IMR-90 (cell line): Measurements from ENCODE around the gene HRH2. TPM values are rescaled to one million over a fixed set of nuclear protein-coding genes. Genes with fewer than 3 reads are reported as not detected.

ENCODE experiments used
- ATAC-seq: fragments of 200-7000 bp; cut with Tn5 transposase; 2 replicates; pipeline ENCODE4 v1.9.1; 2020; ENCODE audit warnings: low read depth, mild to moderate bottlenecking, moderate library complexity
- BruUV-seq: library from RNA; stranded (reverse); fragments of 400-500 nt; replicated peaks from 2 replicates; lab custom pipeline; 2021; lab: Mats Ljungman, UMichigan
- CTCF ChIA-PET: fragments of 300-600 bp; formaldehyde crosslinking; extraction: SDS; loops from one replicate; lab custom pipeline; 2021; ENCODE audit warnings: antibody characterized with exemption; lab: Yijun Ruan, JAX
- POLR2A ChIA-PET: fragments of 300-600 bp; sonication (Branson Sonifier 250); formaldehyde crosslinking; loops from one replicate; lab custom pipeline; 2022; ENCODE audit warnings: antibody characterized with exemption; ENCODE audit not compliant: unreplicated experiment; lab: Charles Lee
- DNase-seq: peaks from one replicate; pipeline ENCODE4 v3.0.0; 2013
- H2AFZ ChIP-seq: replicated peaks from 2 replicates; pipeline ENCODE3; 2013; ENCODE audit warnings: low read length, mild to moderate bottlenecking; ENCODE audit not compliant: poor library complexity
- H2AK5ac ChIP-seq: 2 replicates; pipeline ENCODE4 v1.6.1; 2013; ENCODE audit warnings: low read depth, low read length, inconsistent platforms
- H2AK9ac ChIP-seq: replicated peaks from 2 replicates; pipeline ENCODE3; 2013; ENCODE audit warnings: mild to moderate bottlenecking, low read depth, low read length, moderate library complexity; ENCODE audit not compliant: poor library complexity
- H2BK120ac ChIP-seq: 2 replicates; pipeline ENCODE4 v1.6.1; 2013; ENCODE audit warnings: low read depth, low read length, inconsistent platforms
- H2BK15ac ChIP-seq: 3 replicates; pipeline ENCODE4 v1.6.1; 2013; ENCODE audit warnings: low read depth, low read length, inconsistent platforms
- H2BK20ac ChIP-seq: 2 replicates; pipeline ENCODE4 v1.6.1; 2013; ENCODE audit warnings: low read depth, mild to moderate bottlenecking, inconsistent platforms, low read length, moderate library complexity
- H2BK5ac ChIP-seq: 2 replicates; pipeline ENCODE4 v1.6.1; 2013; ENCODE audit warnings: mild to moderate bottlenecking, low read depth, low read length, inconsistent platforms; ENCODE audit not compliant: poor library complexity, severe bottlenecking
- H3K14ac ChIP-seq: replicated peaks from 2 replicates; pipeline ENCODE4 v1.6.1; 2013; ENCODE audit warnings: low read depth, low read length, inconsistent platforms
- H3K18ac ChIP-seq: 2 replicates; pipeline ENCODE4 v1.6.1; 2013; ENCODE audit warnings: low read depth, low read length, control low read depth
- H3K23ac ChIP-seq: 2 replicates; pipeline ENCODE4 v1.6.1; 2013; ENCODE audit warnings: low read depth, low read length, inconsistent platforms
- H3K27ac ChIP-seq: 2 replicates; pipeline ENCODE4 v1.5.1; 2013; ENCODE audit warnings: mild to moderate bottlenecking, control low read depth, low read length; ENCODE audit not compliant: insufficient read depth
- H3K27me3 ChIP-seq: 2 replicates; pipeline ENCODE4 v1.6.1; 2013; ENCODE audit warnings: low read length; ENCODE audit not compliant: control insufficient read depth, insufficient read depth
- H3K36me3 ChIP-seq: 2 replicates; pipeline ENCODE4 v1.6.1; 2013; ENCODE audit warnings: low read length, mixed read lengths; ENCODE audit not compliant: control insufficient read depth, insufficient read depth
- H3K4ac ChIP-seq: 2 replicates; pipeline ENCODE4 v1.6.1; 2013; ENCODE audit warnings: low read depth, low read length, inconsistent platforms
- H3K4me1 ChIP-seq: 2 replicates; pipeline ENCODE4 v1.6.1; 2013; ENCODE audit warnings: low read length, mixed read lengths; ENCODE audit not compliant: control insufficient read depth, insufficient read depth
- H3K4me2 ChIP-seq: 2 replicates; pipeline ENCODE4 v1.6.1; 2013; ENCODE audit warnings: low read depth, mild to moderate bottlenecking, control low read depth, low read length, moderate library complexity
- H3K4me3 ChIP-seq: 2 replicates; pipeline ENCODE4 v1.5.1; 2013; ENCODE audit warnings: low read depth, mild to moderate bottlenecking, control low read depth, low read length, moderate library complexity; ENCODE audit not compliant: insufficient read depth
- H3K56ac ChIP-seq: 2 replicates; pipeline ENCODE4 v1.6.1; 2013; ENCODE audit warnings: low read length, inconsistent platforms; ENCODE audit not compliant: insufficient read depth; ENCODE audit errors: extremely low read depth
- H3K79me1 ChIP-seq, 2 experiments: 2 replicates each; pipeline ENCODE4 v1.6.1; 2013; ENCODE audit warnings: low read length in 2 of 2, inconsistent platforms in 1 of 2, low read depth in 1 of 2
- H3K9ac ChIP-seq: 2 replicates; pipeline ENCODE4 v1.6.1; 2013; ENCODE audit warnings: low read depth, low read length, control low read depth
- H3K9me1 ChIP-seq: 2 replicates; pipeline ENCODE4 v1.6.1; 2013; ENCODE audit warnings: low read length, inconsistent platforms; ENCODE audit not compliant: insufficient read depth
- H3K9me3 ChIP-seq: 2 replicates; pipeline ENCODE4 v1.6.1; 2013; ENCODE audit warnings: low read length; ENCODE audit not compliant: control insufficient read depth, insufficient read depth
- H4K20me1 ChIP-seq: 2 replicates; pipeline ENCODE4 v1.6.1; 2013; ENCODE audit warnings: low read length, inconsistent platforms; ENCODE audit not compliant: insufficient read depth
- H4K5ac ChIP-seq: 2 replicates; pipeline ENCODE4 v1.6.1; 2013; ENCODE audit warnings: mild to moderate bottlenecking, low read depth, low read length, control low read depth
- H4K8ac ChIP-seq, 2 experiments: 2 replicates each; pipeline ENCODE4 v1.6.1; 2013; ENCODE audit warnings: low read depth in 2 of 2, low read length in 2 of 2, control low read depth in 1 of 2, inconsistent platforms in 1 of 2
- H4K91ac ChIP-seq: 2 replicates; pipeline ENCODE4 v1.6.1; 2013; ENCODE audit warnings: low read depth, low read length, inconsistent platforms; ENCODE audit not compliant: insufficient read depth
- BHLHE40 ChIP-seq: fragments of 150-350 bp; IDR thresholded peaks from 2 replicates; pipeline ENCODE4 v1.6.1; 2016; ENCODE audit warnings: mild to moderate bottlenecking, low read depth, low read length
- CEBPB ChIP-seq: IDR thresholded peaks from 2 replicates; pipeline ENCODE4 v1.6.1; 2012; ENCODE audit warnings: low read depth, low read length, improper control_type of control experiment
- CHD1 ChIP-seq: IDR thresholded peaks from 2 replicates; pipeline ENCODE4 v1.6.1; 2012; ENCODE audit warnings: low read depth, low read length, improper control_type of control experiment
- ELK1 ChIP-seq: fragments of 150-350 bp; IDR thresholded peaks from 2 replicates; pipeline ENCODE4 v1.6.1; 2016; ENCODE audit warnings: low read depth, mild to moderate bottlenecking, low read length, moderate library complexity, borderline replicate concordance
- FOS ChIP-seq: fragments of 150-350 bp; IDR thresholded peaks from 2 replicates; pipeline ENCODE4 v1.6.1; 2016; ENCODE audit warnings: low read depth, low read length
- MAFK ChIP-seq: IDR thresholded peaks from 2 replicates; pipeline ENCODE4 v1.6.1; 2012; ENCODE audit warnings: low read depth, low read length, improper control_type of control experiment
- MAZ ChIP-seq: IDR thresholded peaks from 2 replicates; pipeline ENCODE4 v1.6.1; 2012; ENCODE audit warnings: low read depth, mild to moderate bottlenecking, low read length, improper control_type of control experiment, moderate library complexity, borderline replicate concordance
- MXI1 ChIP-seq: IDR thresholded peaks from 2 replicates; pipeline ENCODE4 v1.6.1; 2012; ENCODE audit warnings: low read depth, mild to moderate bottlenecking, low read length, moderate library complexity, borderline replicate concordance
- NFE2L2 ChIP-seq: fragments of 150-350 bp; IDR thresholded peaks from 2 replicates; pipeline ENCODE4 v1.6.1; 2016; ENCODE audit warnings: low read depth, mild to moderate bottlenecking, low read length
- POLR2A ChIP-seq: IDR thresholded peaks from 2 replicates; pipeline ENCODE4 v1.6.1; 2012; ENCODE audit warnings: mild to moderate bottlenecking, low read depth, low read length
- RAD21 ChIP-seq: IDR thresholded peaks from 2 replicates; pipeline ENCODE4 v1.6.1; 2012; ENCODE audit warnings: low read length, improper control_type of control experiment
- RCOR1 ChIP-seq: IDR thresholded peaks from 2 replicates; pipeline ENCODE4 v1.6.1; 2012; ENCODE audit warnings: mild to moderate bottlenecking, low read length, improper control_type of control experiment; ENCODE audit not compliant: insufficient replicate concordance
- RFX5 ChIP-seq: IDR thresholded peaks from 2 replicates; pipeline ENCODE4 v1.8.0; 2012; ENCODE audit warnings: low read depth, mild to moderate bottlenecking, low read length, moderate library complexity
- SMC3 ChIP-seq: fragments of 150-350 bp; IDR thresholded peaks from 2 replicates; pipeline ENCODE4 v1.6.1; 2016; ENCODE audit warnings: low read depth, mild to moderate bottlenecking, antibody characterized with exemption, low read length, moderate library complexity
- WGBS, 2 experiments: methylation state at CpG; one replicate each; pipeline versions ENCODE4 v1.1.5 to v1.1.7; 2013; ENCODE audit warnings: missing lambda C conversion rate in 2 of 2; ENCODE audit not compliant: insufficient read length in 1 of 2; ENCODE audit errors: extremely low coverage in 2 of 2; 5-methylcytosine and 5-hydroxymethylcytosine counted together
- dilution Hi-C: fragments of 300-500 bp; cut with HindIII; formaldehyde crosslinking; loops from one replicate; pipeline ENCODE4 v1.14.3; 2018; ENCODE audit warnings: low sequenced_read_pairs; ENCODE audit not compliant: unreplicated experiment
- in situ Hi-C: fragments of 300-500 bp; cut with MboI; formaldehyde crosslinking; loops from 3 replicates; pipeline ENCODE4 v1.14.3; 2019; ENCODE audit warnings: low sequenced_read_pairs, inconsistent platforms, mixed read lengths
- intact Hi-C: fragments of 100-400 bp; cut with micrococcal nuclease; formaldehyde crosslinking; loops from 2 replicates; pipeline ENCODE4 v1.10.0; 2022
- polyA plus RNA-seq, 3 experiments: library from polyadenylated mRNA; depleted of rRNA; stranded (reverse); fragments of >200 nt; gene quantifications; 2 replicates each; pipeline ENCODE4 v1.2.3, GENCODE V29; 2012; ENCODE audit warnings: low replicate concordance in 1 of 3
- total RNA-seq: library from RNA; depleted of rRNA; stranded (reverse); fragments of >200 nt; gene quantifications from 2 replicates; pipeline ENCODE4 v1.2.3, GENCODE V29; 2012
- TF ChIP-seq, protein P1 (sequence below): fragments of 150-350 bp; IDR thresholded peaks from 2 replicates; pipeline ENCODE4 v1.6.1; 2017; ENCODE audit warnings: mild to moderate bottlenecking, antibody characterized with exemption, low read length, low read depth
- TF ChIP-seq, protein P2 (sequence below): conservative IDR thresholded peaks from 2 replicates; pipeline ENCODE4 v1.5.1; 2012; ENCODE audit warnings: mild to moderate bottlenecking, low read depth, low read length, improper control_type of control experiment

The HRH2 gene
- total and polyA plus RNA-seq, 2 of the 4 experiments (the other 2 are of a cell fraction) = not detected

DNA sequence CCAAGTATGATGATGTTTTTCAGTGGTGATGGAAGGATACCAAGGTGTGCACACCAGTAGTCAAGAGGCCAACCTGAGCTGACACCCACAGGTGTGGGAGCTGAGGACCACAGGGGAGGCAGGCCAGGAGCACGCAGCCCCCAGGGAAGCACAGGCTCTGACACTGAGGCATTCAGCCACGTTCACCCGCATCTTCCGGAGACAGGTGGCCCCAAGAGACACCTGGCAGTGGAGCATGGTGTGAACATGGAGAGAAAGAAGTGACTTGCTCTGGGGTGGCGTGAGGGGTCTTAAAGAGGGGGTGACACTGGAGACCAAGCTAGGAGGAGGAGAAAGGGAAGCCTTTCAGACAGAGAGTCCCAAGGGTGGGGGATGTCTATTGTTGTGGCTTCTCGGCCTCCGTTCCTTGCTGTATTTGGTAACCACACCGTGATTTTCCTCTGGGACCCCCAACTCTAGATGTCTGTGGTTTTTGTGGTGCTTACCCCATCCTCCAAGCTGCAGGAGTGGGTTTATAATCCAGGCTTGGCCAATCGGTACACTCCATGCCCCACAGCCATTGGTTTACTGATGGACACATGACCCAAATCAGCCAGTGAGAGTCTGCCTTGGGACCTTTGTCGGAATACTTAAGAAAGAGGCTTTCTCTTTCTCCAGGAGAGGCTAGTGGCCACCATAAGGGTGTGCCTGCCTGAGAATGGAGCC lies 84.6 kb downstream of the HRH2 start:
- Histone ChIP-seq H2AFZ (no peak overlapping the region), H3K23ac (no peak overlapping the region), H2AK9ac (peak overlapping the region; percentile 50), H3K18ac (no peak overlapping the region), H4K20me1 (no peaks in the 10 kb centered on the region), H2BK120ac (no peak overlapping the region), H3K4me1 (no peaks in the 10 kb centered on the region), H4K8ac (no peak overlapping the region), H3K4me2 (no peak overlapping the region), H4K91ac (no peak overlapping the region), H2BK15ac (no peak overlapping the region), H3K4me3 (no peak overlapping the region), H4K5ac (no peak overlapping the region), H3K4ac (no peak overlapping the region), H3K27ac (no peak overlapping the region), H3K56ac (no peak overlapping the region), H3K14ac (no peak overlapping the region), H2AK5ac (no peak overlapping the region), H3K79me1 (no peaks in the 10 kb centered on the region), H3K9me3 (no peaks in the 10 kb centered on the region), H3K27me3 (no peaks in the 10 kb centered on the region), H3K36me3 (no peaks in the 10 kb centered on the region), H2BK5ac (no peak overlapping the region), H3K9me1 (no peaks in the 10 kb centered on the region), H2BK20ac (no peak overlapping the region), H3K9ac (no peak overlapping the region)
- TF ChIP-seq FOS (no peak), POLR2A (no peak), MXI1 (no peak), RCOR1 (no peak), MAFK (no peak), CEBPB (no peak), NFE2L2 (no peak), RAD21 (no peak), RFX5 (no peak), BHLHE40 (no peak), ELK1 (no peak), CHD1 (no peak), MAZ (no peak), SMC3 (no peak)
- TF ChIP-seq, protein P1, sequence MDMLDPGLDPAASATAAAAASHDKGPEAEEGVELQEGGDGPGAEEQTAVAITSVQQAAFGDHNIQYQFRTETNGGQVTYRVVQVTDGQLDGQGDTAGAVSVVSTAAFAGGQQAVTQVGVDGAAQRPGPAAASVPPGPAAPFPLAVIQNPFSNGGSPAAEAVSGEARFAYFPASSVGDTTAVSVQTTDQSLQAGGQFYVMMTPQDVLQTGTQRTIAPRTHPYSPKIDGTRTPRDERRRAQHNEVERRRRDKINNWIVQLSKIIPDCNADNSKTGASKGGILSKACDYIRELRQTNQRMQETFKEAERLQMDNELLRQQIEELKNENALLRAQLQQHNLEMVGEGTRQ = no peak
- TF ChIP-seq, protein P2, sequence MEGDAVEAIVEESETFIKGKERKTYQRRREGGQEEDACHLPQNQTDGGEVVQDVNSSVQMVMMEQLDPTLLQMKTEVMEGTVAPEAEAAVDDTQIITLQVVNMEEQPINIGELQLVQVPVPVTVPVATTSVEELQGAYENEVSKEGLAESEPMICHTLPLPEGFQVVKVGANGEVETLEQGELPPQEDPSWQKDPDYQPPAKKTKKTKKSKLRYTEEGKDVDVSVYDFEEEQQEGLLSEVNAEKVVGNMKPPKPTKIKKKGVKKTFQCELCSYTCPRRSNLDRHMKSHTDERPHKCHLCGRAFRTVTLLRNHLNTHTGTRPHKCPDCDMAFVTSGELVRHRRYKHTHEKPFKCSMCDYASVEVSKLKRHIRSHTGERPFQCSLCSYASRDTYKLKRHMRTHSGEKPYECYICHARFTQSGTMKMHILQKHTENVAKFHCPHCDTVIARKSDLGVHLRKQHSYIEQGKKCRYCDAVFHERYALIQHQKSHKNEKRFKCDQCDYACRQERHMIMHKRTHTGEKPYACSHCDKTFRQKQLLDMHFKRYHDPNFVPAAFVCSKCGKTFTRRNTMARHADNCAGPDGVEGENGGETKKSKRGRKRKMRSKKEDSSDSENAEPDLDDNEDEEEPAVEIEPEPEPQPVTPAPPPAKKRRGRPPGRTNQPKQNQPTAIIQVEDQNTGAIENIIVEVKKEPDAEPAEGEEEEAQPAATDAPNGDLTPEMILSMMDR = no peak
- intact Hi-C loops = no loop called here
- in situ Hi-C loops = loop anchor here (25.0 kb wide), 2 partner anchors 595 to 820 kb away; no protein-coding TSS in a partner anchor
- ChIA-PET CTCF (interaction anchor here (1.0 kb wide), 1 partner anchor 13 kb away, joined by 3 read pairs; no protein-coding TSS in a partner anchor), POLR2A (no interaction called here)
- WGBS, 2 experiments = 50% methylated on average over 4 of the region's 10 CpGs; no CpG with 5 or more reads in 1 of the 2 experiments
- dilution Hi-C loops = no loop called here
- ATAC-seq = no peak
- DNase-seq = no peak
- BruUV-seq = no TSS peak
